HepG2 (cell line): ENCODE results near the gene SLC15A3. TPM values are rescaled to one million over a fixed set of nuclear protein-coding genes. Genes with fewer than 3 reads are reported as not detected.

Experiments used
- ARID3A ChIP-seq: IDR thresholded peaks from 2 replicates; pipeline ENCODE4 v1.6.1; 2012; ENCODE audit warnings: low read depth, low read length, improper control_type of control experiment
- CBX5 ChIP-seq: sonication (generic); formaldehyde crosslinking; IDR thresholded peaks from 2 replicates; pipeline ENCODE4 v1.4.0; 2020; ENCODE audit warnings: missing genetic modification reagents, borderline replicate concordance
- DMTF1 ChIP-seq: sonication (generic); formaldehyde crosslinking; IDR thresholded peaks from 2 replicates; pipeline ENCODE4 v1.4.0; 2020; ENCODE audit warnings: mild to moderate bottlenecking, missing genetic modification reagents
- FLYWCH1 ChIP-seq: sonication (generic); formaldehyde crosslinking; IDR thresholded peaks from 2 replicates; pipeline ENCODE4 v1.8.1; 2023; ENCODE audit warnings: mild to moderate bottlenecking, missing genetic modification reagents
- FOSL1 ChIP-seq: sonication (generic); formaldehyde crosslinking; IDR thresholded peaks from 2 replicates; pipeline ENCODE4 v1.9.0; 2021; ENCODE audit warnings: missing genetic modification reagents, borderline replicate concordance
- FOXJ3 ChIP-seq: sonication (generic); formaldehyde crosslinking; IDR thresholded peaks from 2 replicates; pipeline ENCODE4 v1.4.0; 2020; ENCODE audit warnings: missing genetic modification reagents, mild to moderate bottlenecking, borderline replicate concordance
- FOXK2 ChIP-seq: fragments of 450-650 bp; IDR thresholded peaks from 2 replicates; pipeline ENCODE4 v1.6.1; 2016
- GATA4 ChIP-seq: sonication (generic); IDR thresholded peaks from 2 replicates; pipeline ENCODE4 v1.6.1; 2016; ENCODE audit warnings: antibody characterized with exemption, low read depth, borderline replicate concordance
- MAFK ChIP-seq, 2 experiments: IDR thresholded peaks in 1 of 2; conservative IDR thresholded peaks in 1 of 2; 2 replicates each; pipeline ENCODE4 v1.6.1; 2011; ENCODE audit warnings: improper control_type of control experiment in 2 of 2, low read length in 2 of 2
- MEIS2 ChIP-seq: sonication (generic); formaldehyde crosslinking; IDR thresholded peaks from 2 replicates; pipeline ENCODE4 v1.9.0; 2021; ENCODE audit warnings: mild to moderate bottlenecking, missing genetic modification reagents
- NFKB2 ChIP-seq: sonication (generic); formaldehyde crosslinking; IDR thresholded peaks from 2 replicates; pipeline ENCODE4 v1.4.0; 2020; ENCODE audit warnings: missing genetic modification reagents, borderline replicate concordance
- PPARG ChIP-seq: conservative IDR thresholded peaks from 2 replicates; pipeline ENCODE4 v1.6.1; 2016; ENCODE audit warnings: missing biosample characterization, missing genetic modification reagents
- RBAK ChIP-seq: sonication (generic); formaldehyde crosslinking; IDR thresholded peaks from 2 replicates; pipeline ENCODE4 v1.5.1; 2020; ENCODE audit warnings: mild to moderate bottlenecking, missing genetic modification reagents
- SKI ChIP-seq: fragments of 450-650 bp; IDR thresholded peaks from one replicate; pipeline ENCODE4 v1.6.1; 2018; ENCODE audit warnings: mild to moderate bottlenecking; ENCODE audit not compliant: partially characterized antibody
- SMAD3 ChIP-seq: sonication (generic); formaldehyde crosslinking; IDR thresholded peaks from 2 replicates; pipeline ENCODE4 v1.4.0; 2020; ENCODE audit warnings: missing genetic modification reagents
- TEAD2 ChIP-seq: sonication (generic); formaldehyde crosslinking; IDR thresholded peaks from 2 replicates; pipeline ENCODE4 v1.9.0; 2021; ENCODE audit warnings: missing genetic modification reagents
- ZBTB8A ChIP-seq: sonication (generic); formaldehyde crosslinking; IDR thresholded peaks from 2 replicates; pipeline ENCODE4 v1.4.0; 2020; ENCODE audit warnings: mild to moderate bottlenecking, low read depth, missing genetic modification reagents, borderline replicate concordance
- ZC3H13 ChIP-seq: sonication (generic); formaldehyde crosslinking; IDR thresholded peaks from 2 replicates; pipeline ENCODE4 v1.8.1; 2023; ENCODE audit warnings: mild to moderate bottlenecking, missing genetic modification reagents, moderate library complexity
- ZNF20 ChIP-seq: sonication (generic); formaldehyde crosslinking; IDR thresholded peaks from 2 replicates; pipeline ENCODE4 v1.4.0; 2020; ENCODE audit warnings: mild to moderate bottlenecking, moderate library complexity, missing genetic modification reagents
- ZNF225 ChIP-seq: sonication (generic); formaldehyde crosslinking; IDR thresholded peaks from 2 replicates; pipeline ENCODE4 v1.4.0; 2020; ENCODE audit warnings: mild to moderate bottlenecking, missing genetic modification reagents
- ZNF24 ChIP-seq: fragments of 450-650 bp; IDR thresholded peaks from 2 replicates; pipeline ENCODE4 v1.6.1; 2017; ENCODE audit warnings: antibody characterized with exemption, mild to moderate bottlenecking
- ZNF33A ChIP-seq: sonication (generic); formaldehyde crosslinking; IDR thresholded peaks from 2 replicates; pipeline ENCODE4 v1.5.1; 2020; ENCODE audit warnings: missing genetic modification reagents, mild to moderate bottlenecking, moderate library complexity, borderline replicate concordance
- ZNF441 ChIP-seq: sonication (generic); formaldehyde crosslinking; IDR thresholded peaks from 2 replicates; pipeline ENCODE4 v1.7.0; 2021; ENCODE audit warnings: missing genetic modification reagents, borderline replicate concordance
- ZNF496 ChIP-seq: sonication (generic); formaldehyde crosslinking; IDR thresholded peaks from 2 replicates; pipeline ENCODE4 v1.8.1; 2023; ENCODE audit warnings: mild to moderate bottlenecking, moderate library complexity, missing genetic modification reagents; ENCODE audit not compliant: insufficient replicate concordance
- ZNF672 ChIP-seq: sonication (generic); formaldehyde crosslinking; IDR thresholded peaks from 2 replicates; pipeline ENCODE4 v1.8.1; 2022; ENCODE audit warnings: missing genetic modification reagents
- ZNF724P ChIP-seq: sonication (generic); formaldehyde crosslinking; IDR thresholded peaks from 2 replicates; pipeline ENCODE4 v1.8.0; 2022; ENCODE audit warnings: missing genetic modification reagents, borderline replicate concordance
- ZNF747 ChIP-seq: sonication (generic); formaldehyde crosslinking; IDR thresholded peaks from 2 replicates; pipeline ENCODE4 v1.8.1; 2023; ENCODE audit warnings: missing genetic modification reagents, mild to moderate bottlenecking, borderline replicate concordance
- ZNF850 ChIP-seq: sonication (generic); formaldehyde crosslinking; conservative IDR thresholded peaks from 2 replicates; pipeline ENCODE4 v1.9.0; 2021; ENCODE audit warnings: mild to moderate bottlenecking, missing genetic modification reagents
- polyA plus RNA-seq, 8 experiments: library from polyadenylated mRNA; depleted of rRNA in 3 of 8; stranded (reverse) in 7 of 8; unstranded in 1 of 8; fragments of >200 nt; fragmentation: Illumina TruSeq in 4 of 8; extraction: Trizol in 4 of 8; gene quantifications; 2 replicates each; pipeline versions ENCODE4 v1.2.1 to v1.2.3, GENCODE V29; 2011 to 2016; ENCODE audit warnings: low read depth in 4 of 8, missing spikeins in 1 of 8, mixed read lengths in 1 of 8; ENCODE audit not compliant: insufficient read depth in 1 of 8
- total RNA-seq, 5 experiments: library from RNA; depleted of rRNA; stranded (reverse); fragments of >200 nt; fragmentation: Illumina TruSeq; extraction: Trizol; gene quantifications; 2 replicates each; pipeline ENCODE4 v1.2.3, GENCODE V29; 2016; ENCODE audit warnings: low read depth in 1 of 5

Gene SLC15A3
- total and polyA plus RNA-seq, 2 of the 13 experiments (the other 11 are each of a cell fraction or from before 2014, with no cell fraction given) = 0.45 to 0.77 TPM

GRCh38 chr11:60906132-60906972, 45.6 kb downstream of the SLC15A3 start, which contains the start of gene PRPF19 (continued):
- TF ChIP-seq ZNF225 (CRISPR knock-in tag) = no peak
- no peak for TF ChIP-seq MAFK (conservative IDR thresholded peaks at IDR 0.05 in 1 of 2, IDR thresholded peaks at IDR 0.05 in 1 of 2; ENCODE audit: low read length in 2 of 2)
- TF ChIP-seq ZNF672 = no peak
- peak; percentile 64; the same call in 1 of the 2 replicates for TF ChIP-seq NFKB2 (CRISPR knock-in tag)
- no peak for TF ChIP-seq RBAK (CRISPR knock-in tag)
- TF ChIP-seq FLYWCH1 (CRISPR knock-in tag) = no peak
- no peak for TF ChIP-seq ARID3A
- TF ChIP-seq ZNF441 (CRISPR knock-in tag) = no peak
- peak; percentile 76; the same call in 1 of the 2 replicates for TF ChIP-seq ZC3H13
- no peak; the same call in 1 of the 2 replicates for TF ChIP-seq FOXJ3
- peak; percentile 79; the same call in 1 of the 2 replicates for TF ChIP-seq ZBTB8A
- TF ChIP-seq ZNF850 (CRISPR knock-in tag) = no peak; the same call in 1 of the 2 replicates
- TF ChIP-seq ZNF20 (CRISPR knock-in tag) = no peak
- no peak for TF ChIP-seq SMAD3 (CRISPR knock-in tag)
- TF ChIP-seq ZNF724P (CRISPR knock-in tag) = 0 out of 2 replicates have a peak, but pooled peaks have one; percentile 58
- peak; percentile 42; the same call in 1 of the 2 replicates for TF ChIP-seq FOXK2
- no peak for TF ChIP-seq DMTF1 (CRISPR knock-in tag)
- TF ChIP-seq PPARG = no peak
- no peak for TF ChIP-seq ZNF496 (CRISPR knock-in tag)
- no peak for TF ChIP-seq MEIS2 (CRISPR knock-in tag)
- TF ChIP-seq GATA4 = no peak; the same call in 1 of the 2 replicates
- no peak for TF ChIP-seq ZNF24
- peak; percentile 72 for TF ChIP-seq ZNF747
- no peak for TF ChIP-seq ZNF33A (CRISPR knock-in tag)
- TF ChIP-seq FOSL1 = no peak
- TF ChIP-seq SKI = no peak
- TF ChIP-seq TEAD2 (CRISPR knock-in tag) = no peak
- TF ChIP-seq CBX5 (CRISPR knock-in tag) = peak; percentile 73; the same call in 1 of the 2 replicates
